Stimulated activated CD8-positive, alpha-beta memory T cell treated with anti-CD3 and anti-CD28 coated beads, Interleukin-7, amount 100 ng/mL, for 1 hour (primary cell): ENCODE data around the gene ABCC8.

Experiments used
- DNase-seq, 2 donors: peaks; one replicate each; pipeline ENCODE4 v3.0.0-alpha.2; 2020; ENCODE audit warnings: low read depth in 2 of 2

Gene ABCC8

DNA sequence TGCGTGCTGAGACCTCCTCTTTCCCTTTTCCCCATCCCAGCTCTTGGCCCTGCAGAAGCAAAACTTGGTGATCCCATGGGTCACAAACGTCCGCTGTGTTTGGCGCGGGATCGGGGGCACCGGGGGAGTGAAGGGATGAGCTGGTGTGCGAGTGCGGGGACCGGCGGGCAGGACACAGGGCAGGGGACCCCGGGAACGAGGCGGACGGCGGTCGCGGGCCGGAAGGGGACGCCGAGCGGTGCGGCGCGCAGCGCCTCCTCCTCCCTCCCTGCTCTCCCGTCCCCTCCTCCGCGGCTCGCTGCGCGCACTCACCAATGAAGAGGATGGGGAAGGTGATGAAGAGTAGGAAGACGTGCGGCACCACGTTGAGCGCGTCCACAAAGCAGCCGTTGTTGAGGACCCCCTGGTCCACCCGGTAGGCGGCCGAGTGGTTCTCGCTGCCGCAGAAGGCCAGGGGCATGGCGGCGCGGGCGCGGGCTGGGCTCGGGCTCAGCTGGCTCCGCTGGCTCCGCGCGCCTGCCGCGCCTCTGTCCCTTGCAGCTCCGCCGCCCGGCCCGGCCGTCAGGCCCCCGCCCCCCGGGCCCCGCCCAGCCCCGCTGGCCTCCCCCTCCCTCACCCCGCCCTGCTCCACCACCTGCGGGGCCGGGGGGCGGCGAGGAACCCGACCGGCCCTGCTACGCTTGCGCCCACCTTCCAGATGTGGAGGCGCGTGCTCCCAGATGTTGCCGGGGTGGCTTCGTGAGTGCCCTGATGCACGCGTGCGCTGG, at the start of gene ABCC8:
Gene ABCC8 (minus strand): TSS at position 529 of the 767 bp plus-strand sequence. CDS start 69 bp downstream, at position 460.
- DNase-seq: no peak

DNA sequence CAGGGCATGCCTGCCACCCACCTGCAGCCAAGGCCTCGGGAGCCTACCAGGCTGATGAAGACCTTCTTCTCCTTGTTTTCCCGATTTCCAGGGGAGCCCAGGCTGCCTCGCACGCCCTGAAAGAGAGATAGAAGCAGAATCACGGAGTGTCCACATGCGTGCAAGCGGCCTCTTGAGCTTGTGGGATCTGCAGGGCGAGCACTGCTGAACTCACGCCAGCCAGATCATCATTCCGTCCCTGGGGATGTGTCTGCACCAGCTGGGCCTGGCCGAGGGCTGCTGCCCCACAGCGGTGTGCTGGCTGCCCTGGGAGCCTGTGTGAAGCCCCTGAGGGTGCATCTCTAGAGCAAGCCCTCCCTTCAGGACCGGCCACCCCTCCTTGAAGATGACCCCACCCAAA, 49.7 kb upstream of the ABCC8 start:
- DNase-seq: no peak

DNA sequence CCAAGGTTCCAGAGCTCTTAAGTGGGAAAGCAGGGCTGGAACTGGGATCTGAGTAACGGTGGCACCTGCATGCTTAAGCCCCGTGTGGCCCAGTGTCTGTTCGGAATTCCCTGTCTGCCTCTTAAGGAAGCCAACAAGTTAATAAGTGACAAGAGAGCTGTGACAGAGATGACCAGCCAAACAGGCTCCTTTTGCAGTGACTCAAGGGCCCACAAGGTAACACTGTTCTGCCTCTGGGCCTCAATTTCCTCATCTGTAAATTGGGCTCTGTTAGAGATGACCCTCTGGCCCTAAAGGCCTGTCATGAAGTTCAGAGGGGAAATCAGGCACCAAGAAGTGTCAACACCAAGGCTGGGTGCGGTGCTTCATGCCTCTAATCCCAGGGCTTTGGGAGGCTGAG, 48.9 kb upstream of the ABCC8 start:
- DNase-seq: no peak

DNA sequence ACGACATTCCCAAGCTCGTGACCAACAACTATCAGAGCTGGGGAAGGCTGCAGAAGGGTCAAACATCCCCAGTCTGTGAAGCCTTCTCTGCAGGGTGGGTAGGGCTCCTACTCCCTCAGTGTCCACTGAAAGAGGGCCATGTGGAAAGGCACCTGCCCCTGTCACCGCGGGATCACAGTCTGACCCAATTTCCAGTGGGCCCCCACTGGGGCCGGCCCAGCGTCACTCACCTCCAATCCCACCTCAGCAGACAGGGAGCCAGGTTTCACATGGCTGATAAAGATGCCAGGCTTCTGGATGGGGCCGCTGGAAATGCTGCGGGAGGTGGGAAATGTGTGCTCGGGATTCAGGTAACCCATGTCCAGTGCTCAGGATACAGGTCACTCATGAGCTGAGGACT, 47.6 kb upstream of the ABCC8 start:
- DNase-seq: no peak

DNA sequence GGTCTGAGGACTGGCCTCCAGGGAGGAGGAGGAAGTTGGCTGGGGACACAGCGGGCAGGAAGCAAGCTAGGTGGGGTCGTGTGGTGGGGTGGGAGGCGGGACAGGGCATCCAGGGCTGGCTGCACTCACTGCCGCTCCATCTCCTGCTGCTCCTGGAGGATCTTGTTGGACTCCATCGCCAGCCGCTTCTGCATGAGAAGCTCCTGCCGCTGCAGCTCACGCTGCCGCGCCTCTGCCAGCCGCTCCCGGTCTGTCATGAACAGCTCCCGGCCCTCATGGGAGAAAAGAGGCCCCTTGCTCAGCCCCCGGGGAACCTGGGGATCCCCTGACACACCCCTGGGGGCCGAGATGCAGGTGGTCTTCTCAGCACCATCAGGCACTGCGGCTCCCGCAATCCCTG, 46.0 kb upstream of the ABCC8 start:
- DNase-seq: no peak

DNA sequence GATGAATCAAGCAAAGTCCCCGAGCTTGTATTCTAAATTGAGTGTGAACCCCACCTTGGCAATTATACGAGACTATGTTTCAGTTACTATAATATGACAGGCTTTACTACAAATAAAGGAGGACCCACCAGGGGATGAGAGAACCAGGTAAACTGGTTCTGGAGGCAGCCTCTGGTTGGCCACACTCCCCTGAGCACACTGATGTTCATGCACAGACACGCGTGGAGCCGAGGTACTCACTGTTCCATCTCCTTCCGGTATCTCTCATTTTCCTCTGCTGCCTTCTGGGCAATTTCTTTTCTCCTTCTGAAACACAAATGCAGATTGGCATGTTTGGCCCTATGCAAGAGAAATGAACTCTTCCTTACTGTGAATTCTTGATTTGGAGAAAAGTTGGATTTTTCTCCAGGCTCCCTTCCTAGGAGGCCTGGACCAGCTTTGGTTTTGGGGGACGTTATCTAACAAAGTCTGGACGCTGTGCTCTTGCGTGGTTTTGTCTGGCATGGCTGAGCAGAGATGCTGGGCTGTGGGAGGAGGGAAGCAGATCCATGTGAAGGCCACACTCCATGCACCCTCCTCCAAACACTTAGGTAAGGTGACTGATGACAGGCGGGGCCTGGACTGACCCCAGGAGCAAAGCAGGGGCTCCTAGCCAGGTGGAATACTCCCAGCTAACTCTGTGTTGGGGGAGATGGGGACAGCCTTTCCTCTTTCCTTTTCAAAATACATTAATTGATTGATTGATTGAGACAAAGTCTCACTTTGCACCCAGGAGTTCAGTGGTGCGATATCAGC, 44.7 kb upstream of the ABCC8 start:
- DNase-seq: no peak

DNA sequence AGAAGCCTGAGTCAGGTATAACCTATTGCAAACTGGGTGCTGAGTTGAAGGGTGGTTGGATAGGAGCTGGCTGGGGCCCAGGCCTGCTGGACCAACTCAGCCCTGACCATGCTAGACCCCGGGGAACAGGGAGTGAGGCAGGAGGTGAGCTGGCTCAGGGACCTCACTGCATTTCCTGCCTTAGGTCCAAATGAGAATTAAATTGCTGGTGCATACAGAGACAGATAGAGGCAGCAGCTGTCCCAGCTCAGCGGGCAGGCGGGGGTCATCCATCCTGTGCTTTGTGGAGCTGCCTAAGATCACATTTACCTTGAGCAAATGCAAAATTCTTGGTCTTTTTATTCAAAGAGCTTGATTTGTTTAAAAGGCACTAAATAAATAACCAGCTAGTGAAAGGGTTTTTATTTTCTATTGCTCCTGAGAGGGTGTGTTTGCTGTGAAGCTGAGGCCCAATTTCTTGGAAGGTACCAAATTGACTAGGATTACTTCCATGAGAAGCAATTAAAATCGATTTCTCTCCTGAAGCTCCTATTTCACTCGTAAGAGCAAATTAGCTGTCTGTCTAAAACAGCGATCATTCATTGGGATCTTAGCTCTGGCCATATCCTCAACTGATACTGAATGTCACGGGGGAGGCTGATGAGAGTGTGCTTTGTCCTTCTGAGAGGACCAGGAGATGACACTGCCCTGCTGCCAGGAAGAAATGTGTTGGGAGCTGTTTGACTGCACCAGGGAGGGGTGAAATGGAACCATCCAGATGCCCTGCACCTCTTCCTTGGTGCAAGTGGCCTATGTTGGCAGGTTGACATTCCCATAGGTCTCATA, 42.6 kb upstream of the ABCC8 start:
- DNase-seq: no peak

DNA sequence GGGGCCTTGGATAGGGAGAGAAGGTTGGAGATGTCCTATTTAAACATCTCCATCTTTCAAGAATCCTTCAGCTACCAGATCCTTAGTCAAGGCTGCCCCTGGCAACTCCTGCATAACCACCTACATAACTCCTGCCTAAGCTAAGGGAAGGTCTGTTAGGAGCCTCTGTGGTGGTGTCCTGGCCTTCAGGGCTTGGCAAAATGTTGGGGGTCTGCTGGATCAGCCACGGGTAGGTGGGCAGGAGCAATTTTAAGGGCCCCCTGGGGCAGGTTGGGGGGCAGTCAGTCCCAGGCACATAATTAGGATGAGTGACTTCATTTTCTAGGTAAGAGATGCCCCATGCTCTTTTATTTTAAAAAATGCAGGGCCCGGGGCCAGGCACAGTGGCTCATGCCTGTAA, 41.7 kb upstream of the ABCC8 start:
- DNase-seq: no peak

DNA sequence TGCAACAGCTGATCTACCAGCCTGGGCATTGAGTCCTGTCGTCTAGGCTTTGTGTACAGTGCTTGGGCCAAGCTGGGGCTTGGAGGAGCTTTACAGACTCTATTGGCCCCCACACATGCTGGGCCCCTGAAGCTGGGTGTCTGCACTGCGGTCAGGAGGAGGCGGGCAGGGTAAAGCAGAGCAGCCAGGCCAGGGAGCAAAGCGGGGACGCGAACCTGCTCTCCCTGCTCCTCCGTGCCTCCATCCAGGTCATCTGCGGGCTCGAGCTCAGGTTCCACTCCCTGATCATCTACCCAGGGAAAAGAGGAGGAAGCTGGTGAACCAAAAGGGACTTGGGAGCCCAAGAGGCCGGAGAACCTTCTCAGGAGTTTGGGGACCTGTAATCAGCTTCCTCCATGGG, 40.5 kb upstream of the ABCC8 start:
- no peak for DNase-seq

DNA sequence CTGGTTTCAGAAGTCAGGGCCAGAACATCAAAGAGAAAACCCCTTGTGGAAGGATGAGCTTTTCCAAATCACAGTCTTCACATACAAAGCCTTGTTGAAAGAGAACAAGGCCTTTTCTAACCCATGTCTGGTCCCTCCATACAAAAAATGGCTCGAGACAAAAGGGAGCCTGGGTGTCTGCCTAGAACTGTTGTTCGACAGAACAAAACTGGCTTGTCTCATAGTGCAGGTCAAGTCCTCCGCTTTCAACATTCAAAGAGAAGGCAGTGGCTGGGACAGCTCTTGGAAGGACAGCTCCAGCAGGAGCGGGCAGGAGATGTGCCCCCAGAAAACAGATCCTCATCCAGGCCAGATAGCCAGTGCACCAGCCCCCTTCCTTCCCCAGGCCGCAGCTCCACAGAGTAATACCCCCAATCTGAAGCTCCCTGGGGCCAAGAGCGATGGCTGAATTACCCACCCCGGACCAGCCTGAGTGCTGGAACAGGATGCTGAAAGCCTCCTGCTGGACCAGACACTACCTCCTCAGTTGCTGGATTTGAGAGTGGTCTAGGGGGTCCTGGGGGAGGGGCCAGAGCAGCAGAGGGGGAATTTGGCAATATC, 40.0 kb upstream of the ABCC8 start:
- no peak for DNase-seq

DNA sequence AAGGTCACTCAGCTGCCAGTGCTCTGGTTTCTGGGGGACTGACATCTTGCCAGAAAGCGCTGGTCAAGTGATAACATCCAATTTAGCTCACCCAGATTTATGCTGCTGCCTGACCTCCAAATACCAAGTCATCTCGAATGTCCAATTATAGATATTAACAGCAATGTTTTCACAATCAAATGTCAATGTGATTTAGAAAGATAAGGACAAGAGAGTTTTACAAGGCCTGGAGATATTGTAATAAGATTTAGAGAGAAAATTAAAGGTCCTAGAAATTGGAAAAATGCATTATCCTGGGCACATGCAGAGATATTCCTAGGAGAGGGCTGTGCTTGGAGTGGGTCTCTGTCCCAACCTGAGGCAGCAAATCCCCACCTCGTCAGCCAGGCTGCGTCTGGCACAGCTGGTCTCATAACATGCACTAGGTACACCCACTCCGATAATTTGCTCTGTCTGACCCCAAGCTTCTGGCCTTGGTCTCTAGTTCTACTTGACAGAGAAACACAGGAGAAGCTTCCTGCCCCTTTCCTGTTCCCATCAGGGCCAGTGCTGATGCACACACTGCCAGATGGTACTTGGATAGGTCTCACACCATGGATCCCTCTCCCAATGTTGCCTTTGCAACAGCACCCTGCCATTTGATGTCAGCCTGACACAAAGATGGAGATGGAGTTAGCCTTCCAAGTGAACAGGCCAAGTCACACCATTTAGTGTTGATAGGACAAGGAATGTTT, 39.0 kb upstream of the ABCC8 start:
- DNase-seq: no peak

DNA sequence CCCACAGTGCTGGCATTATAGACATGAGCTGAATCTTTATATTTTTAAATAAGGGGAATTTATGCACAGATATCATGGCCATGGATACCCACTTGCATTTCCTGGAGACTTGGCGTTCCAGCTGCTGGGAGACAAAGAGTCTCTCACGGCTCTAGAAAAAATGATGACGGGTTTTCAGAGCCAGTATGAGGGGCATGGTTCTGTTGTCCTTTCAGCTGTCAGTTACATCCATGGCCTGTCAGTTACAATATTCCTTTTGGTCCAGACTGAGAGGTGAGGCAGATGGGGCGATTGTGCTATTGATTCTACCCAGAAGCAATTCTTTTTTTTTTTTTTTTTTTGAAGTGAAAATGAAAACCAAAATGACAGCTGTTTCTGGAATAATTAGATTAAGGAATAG, 37.8 kb upstream of the ABCC8 start:
- DNase-seq: no peak

DNA sequence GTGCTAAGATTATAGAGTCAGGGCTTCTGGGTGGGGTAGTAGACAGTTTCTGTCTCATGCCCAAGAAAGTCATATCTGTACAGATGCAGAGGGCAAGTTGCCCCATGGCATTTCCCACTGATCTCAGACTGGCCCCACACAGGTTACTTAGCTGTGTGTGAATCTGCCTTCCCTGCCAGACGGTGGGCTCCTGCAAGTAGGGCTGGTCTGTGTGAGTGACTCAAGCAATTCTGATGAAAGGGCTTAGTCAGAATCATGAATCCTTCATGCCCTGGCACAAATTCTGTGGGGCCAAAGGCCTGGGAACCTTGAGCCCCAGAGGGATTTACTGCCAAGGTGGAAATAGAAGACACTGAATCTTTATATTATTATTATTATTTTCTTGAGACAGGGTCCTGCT, 37.2 kb upstream of the ABCC8 start:
- no peak for DNase-seq

DNA sequence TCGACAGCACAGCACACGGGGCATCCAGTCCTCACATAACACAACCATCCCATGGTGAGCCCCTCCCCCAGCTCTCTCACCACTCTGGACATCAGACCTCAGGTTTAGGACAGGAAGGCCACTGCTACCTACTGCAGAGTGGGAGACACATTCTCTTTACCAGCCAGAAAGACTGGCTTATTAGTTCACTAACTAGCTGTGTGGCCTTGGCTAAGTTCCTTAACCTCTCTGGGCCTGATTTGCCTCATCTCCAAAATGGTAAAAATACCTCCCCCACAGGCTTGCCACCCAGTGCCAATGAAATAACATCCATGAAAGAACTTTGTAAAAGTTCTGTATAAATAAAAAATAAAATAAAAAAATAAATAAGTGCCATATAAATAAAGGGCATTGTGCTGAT, 35.5 kb upstream of the ABCC8 start:
- no peak for DNase-seq

DNA sequence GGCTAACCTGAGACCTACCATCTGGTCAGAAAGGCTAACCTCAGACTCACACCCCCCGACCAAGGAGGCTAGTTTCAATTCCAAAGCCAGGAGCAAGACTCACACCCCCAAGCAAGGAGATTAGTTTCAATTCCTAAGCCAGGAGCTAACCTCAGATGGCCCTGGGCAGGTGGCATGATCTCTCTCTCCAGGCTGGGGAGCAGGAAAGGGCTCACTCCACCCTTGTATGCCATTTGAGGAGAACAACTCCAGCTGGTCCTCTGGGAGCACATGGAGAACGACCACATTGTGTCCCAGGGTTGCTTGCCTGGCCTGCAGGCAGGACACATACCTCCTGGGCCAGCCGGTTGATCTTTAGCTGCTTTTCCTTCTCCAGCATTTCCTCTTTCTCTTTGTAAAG, 34.9 kb upstream of the ABCC8 start:
- no peak for DNase-seq

DNA sequence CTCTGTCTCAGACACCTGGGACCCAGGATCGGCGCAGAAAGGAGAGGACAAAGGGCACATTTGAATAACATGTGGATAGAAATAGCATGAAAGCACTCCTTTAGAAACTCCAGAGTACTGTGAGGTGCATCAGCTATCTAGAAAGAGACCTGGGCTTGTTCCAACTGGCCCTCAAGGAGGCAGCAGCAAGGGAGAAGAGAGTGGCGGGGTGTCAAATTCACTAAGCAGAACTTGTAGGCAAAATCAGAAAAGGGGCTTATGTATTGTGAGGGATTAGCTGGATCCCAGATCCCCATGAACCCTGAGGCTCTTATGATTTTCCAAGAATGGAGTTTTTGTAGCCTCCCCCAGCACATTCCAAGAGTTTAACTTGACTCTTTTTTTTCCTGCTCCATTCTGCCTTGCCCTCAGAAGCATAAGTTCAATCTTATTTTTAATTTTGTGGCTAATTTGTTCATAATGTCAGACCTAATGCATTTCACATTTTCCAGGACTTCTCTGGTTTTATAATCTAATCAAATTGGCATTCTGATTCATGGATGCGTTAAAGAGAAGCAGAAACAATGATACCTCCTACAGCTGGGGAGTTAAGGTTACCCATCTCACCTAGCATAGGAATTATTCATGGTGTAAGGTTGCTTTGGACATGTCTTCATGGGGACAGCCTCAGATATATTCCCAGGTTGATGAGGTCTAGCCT, 34.0 kb upstream of the ABCC8 start:
- DNase-seq: no peak

DNA sequence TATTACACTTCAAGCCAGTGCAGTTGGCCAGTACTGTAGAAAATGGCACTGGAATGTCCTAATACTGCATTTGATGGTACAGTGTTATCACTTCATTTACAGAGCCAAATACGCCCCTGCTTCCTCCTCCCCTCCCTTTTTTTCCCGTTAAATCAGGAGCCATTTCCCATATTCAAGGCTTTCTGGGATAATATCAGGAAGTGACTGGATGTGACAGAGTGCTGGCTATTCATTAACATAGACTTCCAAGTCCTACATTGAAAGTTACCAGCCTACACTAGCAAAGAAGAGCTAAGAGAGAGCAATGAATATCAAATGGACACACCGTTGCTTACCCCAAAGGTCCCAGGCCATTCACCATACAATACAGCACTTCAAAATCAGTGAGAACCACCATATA, 32.1 kb upstream of the ABCC8 start:
- no peak for DNase-seq

DNA sequence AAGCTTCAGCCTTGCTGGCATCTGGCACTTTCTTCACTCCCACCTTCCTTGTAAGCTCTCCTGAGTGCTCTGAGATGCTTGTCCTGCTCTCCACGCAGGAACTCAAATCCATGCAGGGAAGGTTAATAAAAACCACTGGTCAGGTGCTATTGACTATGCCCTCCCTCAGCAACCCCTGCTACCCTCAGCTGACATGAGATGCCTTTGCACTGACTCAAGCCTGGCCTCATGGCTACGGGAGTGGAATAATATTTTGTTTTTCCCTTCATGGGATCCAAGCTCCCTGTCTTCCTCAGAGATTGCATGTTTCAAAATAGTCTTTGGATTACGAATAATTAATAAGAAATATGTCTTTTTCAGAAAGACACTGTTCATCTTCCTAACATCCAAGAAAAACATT, 31.7 kb upstream of the ABCC8 start:
- DNase-seq: no peak

DNA sequence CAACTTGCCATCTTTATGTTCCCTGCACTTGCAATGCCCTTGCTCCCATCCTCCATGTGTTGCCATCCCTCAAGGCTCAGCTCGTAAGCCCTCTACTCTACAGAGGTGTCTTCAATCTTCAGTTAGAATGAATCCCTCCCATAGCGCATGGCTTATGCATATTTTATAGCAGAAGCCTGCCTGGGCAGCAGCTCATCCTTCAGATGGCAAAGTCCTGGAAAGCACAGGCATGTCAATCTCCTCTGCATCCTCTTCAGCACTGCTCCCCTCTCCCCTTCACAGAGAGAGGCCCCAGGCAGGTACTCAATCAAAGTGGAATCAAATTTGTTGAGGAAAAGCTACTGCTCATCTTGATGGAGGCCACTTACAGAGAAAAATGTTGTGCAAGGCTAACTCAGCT, 31.1 kb upstream of the ABCC8 start:
- DNase-seq: no peak

DNA sequence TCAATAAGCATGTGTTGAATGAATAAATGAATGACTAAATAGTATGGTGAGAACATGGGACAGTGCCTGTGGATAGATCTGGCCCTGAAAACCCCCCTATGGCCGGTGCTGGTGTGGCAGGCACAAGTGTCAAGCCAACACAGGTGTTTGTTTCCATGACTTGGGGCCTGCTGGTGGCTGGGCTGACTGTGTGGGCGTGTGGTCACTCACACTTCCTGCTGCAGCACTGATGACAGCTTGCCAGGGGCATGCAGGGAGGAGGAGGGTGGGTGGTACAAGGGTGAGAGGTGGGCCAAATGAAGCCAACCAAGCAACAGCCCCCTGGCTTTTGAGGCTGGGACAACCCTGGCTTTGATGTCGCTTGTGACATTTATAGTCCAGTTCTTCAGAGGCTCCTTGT, 30.3 kb upstream of the ABCC8 start:
- no peak for DNase-seq

DNA sequence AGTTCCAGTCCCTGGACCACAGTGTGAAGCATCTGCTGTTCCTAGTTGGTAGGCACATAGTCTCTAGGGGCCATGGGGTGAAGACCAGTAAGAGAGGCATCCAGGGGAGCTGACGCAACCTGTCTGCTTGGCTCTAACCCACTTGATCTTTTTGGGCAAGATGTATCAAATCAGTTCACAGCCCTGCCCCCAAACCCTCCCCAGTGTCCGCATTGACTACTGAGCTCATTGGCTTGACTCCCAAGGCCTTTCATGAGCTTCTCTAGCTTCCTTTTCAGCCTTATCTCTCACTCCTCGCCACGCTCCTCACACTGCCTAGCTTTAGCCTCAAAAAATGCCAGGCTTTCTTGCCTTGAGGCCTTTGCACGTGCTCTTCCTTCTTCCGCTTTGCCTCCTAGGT, 29.7 kb upstream of the ABCC8 start:
- DNase-seq: no peak
